Measurements from ENCODE around the gene IGF1R.

IGF1R gene

DNA sequence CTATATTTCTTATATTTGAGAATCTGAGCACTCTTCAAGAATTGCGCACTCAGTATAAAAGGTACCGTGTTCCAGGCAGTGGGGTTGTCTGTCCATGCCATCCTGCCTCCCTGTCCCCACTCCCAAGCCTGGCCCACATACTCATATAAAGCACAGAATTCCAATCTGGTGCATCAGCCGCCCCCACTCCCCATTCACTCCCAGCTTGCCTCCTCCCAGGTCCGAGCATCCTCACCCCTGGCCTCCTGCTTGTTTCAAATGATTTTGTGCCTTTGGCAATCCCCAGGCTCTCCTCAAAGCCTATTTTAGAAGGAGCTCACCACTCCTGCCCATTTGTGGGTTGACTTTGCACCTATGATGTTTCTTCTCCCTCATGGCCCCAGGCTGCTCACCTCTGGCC lies 22.2 kb upstream of the IGF1R start:
- Histone ChIP-seq H3K4me2 (ENCODE audit: low read depth, low read length, poor library complexity, severe bottlenecking) (no peak overlapping the region), H3F3A (ENCODE audit: insufficient read depth) (no peaks in the 10 kb centered on the region), H3K27ac (ENCODE audit: low read depth, low read length) (no peak overlapping the region), H3K27me3 (ENCODE audit: low read length) (no peaks in the 10 kb centered on the region), H3K9me3 (ENCODE audit: insufficient read depth, low read length) (no peaks in the 10 kb centered on the region), H3K79me2 (ENCODE audit: insufficient read depth, low read length) (no peaks in the 10 kb centered on the region), H2AFZ (ENCODE audit: low read depth, low read length, severe bottlenecking) (no peak overlapping the region), H3K36me3 (ENCODE audit: low read length) (no peaks in the 10 kb centered on the region), H3K4me3 (ENCODE audit: insufficient read depth, low read length, poor library complexity, severe bottlenecking) (no peak overlapping the region), H4K20me1 (ENCODE audit: low read depth, low read length) (0 out of 2 replicates have a peak, but pooled peaks cover 4% of the 10 kb centered on the region), H3K9ac (ENCODE audit: low read length) (no peak overlapping the region), H3K9me2 (replicated peaks; ENCODE audit: insufficient read depth, low read length) (no peaks in the 10 kb centered on the region)
- TF ChIP-seq, protein P1, sequence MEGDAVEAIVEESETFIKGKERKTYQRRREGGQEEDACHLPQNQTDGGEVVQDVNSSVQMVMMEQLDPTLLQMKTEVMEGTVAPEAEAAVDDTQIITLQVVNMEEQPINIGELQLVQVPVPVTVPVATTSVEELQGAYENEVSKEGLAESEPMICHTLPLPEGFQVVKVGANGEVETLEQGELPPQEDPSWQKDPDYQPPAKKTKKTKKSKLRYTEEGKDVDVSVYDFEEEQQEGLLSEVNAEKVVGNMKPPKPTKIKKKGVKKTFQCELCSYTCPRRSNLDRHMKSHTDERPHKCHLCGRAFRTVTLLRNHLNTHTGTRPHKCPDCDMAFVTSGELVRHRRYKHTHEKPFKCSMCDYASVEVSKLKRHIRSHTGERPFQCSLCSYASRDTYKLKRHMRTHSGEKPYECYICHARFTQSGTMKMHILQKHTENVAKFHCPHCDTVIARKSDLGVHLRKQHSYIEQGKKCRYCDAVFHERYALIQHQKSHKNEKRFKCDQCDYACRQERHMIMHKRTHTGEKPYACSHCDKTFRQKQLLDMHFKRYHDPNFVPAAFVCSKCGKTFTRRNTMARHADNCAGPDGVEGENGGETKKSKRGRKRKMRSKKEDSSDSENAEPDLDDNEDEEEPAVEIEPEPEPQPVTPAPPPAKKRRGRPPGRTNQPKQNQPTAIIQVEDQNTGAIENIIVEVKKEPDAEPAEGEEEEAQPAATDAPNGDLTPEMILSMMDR (IDR thresholded peaks at IDR 0.05; ENCODE audit: insufficient read depth, low read length, poor library complexity, severe bottlenecking) = no peak
- no peak for TF ChIP-seq EZH2phosphoT487 (conservative IDR thresholded peaks at IDR 0.05; ENCODE audit: low read length)

DNA sequence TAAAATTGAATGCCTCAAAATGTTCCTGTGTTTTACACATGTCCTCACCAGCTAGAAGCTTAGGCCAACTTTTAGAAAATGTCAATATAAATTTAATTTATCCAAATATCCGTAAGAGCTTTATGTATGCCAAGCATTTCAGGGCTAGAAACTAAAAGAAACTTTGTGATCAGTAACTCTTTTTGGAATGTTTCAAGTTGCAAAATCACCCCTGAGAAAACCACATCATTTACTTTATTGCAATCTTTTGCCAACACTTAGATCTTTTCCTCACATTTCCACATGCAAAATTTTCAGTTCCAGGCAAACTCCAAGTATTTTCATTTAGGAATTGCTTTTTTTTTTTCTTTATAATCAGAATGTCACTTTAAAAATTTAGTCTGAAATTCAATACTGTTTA lies 20.1 kb upstream of the IGF1R start:
- no peaks in the 10 kb centered on the region for H4K20me1 ChIP-seq (ENCODE audit: low read depth, low read length)
- no peak for TF ChIP-seq EZH2phosphoT487 (conservative IDR thresholded peaks at IDR 0.05; ENCODE audit: low read length)
- TF ChIP-seq, protein P1 (IDR thresholded peaks at IDR 0.05; ENCODE audit: insufficient read depth, low read length, poor library complexity, severe bottlenecking) = no peak
- H3K4me2 ChIP-seq (ENCODE audit: low read depth, low read length, poor library complexity, severe bottlenecking) = no peak overlapping the region
- H3K36me3 ChIP-seq (ENCODE audit: low read length) = no peaks in the 10 kb centered on the region
- H3F3A ChIP-seq (ENCODE audit: insufficient read depth) = no peaks in the 10 kb centered on the region
- H3K9me2 ChIP-seq (replicated peaks; ENCODE audit: insufficient read depth, low read length) = no peaks in the 10 kb centered on the region
- H2AFZ ChIP-seq (ENCODE audit: low read depth, low read length, severe bottlenecking) = no peak overlapping the region
- no peak overlapping the region for H3K9ac ChIP-seq (ENCODE audit: low read length)
- H3K4me3 ChIP-seq (ENCODE audit: insufficient read depth, low read length, poor library complexity, severe bottlenecking) = no peak overlapping the region
- H3K27me3 ChIP-seq (ENCODE audit: low read length) = no peaks in the 10 kb centered on the region
- no peaks in the 10 kb centered on the region for H3K9me3 ChIP-seq (ENCODE audit: insufficient read depth, low read length)
- no peak overlapping the region for H3K27ac ChIP-seq (ENCODE audit: low read depth, low read length)
- no peaks in the 10 kb centered on the region for H3K79me2 ChIP-seq (ENCODE audit: insufficient read depth, low read length)

DNA sequence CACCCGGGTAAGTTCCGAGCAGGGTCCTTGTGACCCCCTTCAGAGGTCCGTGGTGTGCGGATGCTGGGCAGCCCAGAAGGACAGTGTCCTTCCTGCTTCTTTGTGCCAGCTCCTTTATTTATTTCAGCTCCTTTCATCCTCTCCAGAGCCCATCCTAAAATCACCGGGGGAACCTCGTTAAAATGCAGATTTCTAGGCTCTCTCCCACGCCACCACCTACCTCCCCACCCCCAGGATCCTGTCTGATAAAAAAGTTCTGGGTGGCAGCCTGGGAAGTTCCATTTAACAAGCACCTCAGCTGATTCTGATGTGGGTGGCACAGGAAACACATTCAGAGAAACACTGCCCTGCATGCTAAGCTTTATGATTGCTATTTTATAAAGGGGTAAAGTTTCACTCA lies 12.5 kb upstream of the IGF1R start:
- no peaks in the 10 kb centered on the region for H4K20me1 ChIP-seq (ENCODE audit: low read depth, low read length)
- H3K9me2 ChIP-seq (replicated peaks; ENCODE audit: insufficient read depth, low read length) = no peaks in the 10 kb centered on the region
- no peaks in the 10 kb centered on the region for H3K36me3 ChIP-seq (ENCODE audit: low read length)
- H3K4me2 ChIP-seq (ENCODE audit: low read depth, low read length, poor library complexity, severe bottlenecking) = no peak overlapping the region
- H3K79me2 ChIP-seq (ENCODE audit: insufficient read depth, low read length) = no peaks in the 10 kb centered on the region
- TF ChIP-seq EZH2phosphoT487 (conservative IDR thresholded peaks at IDR 0.05; ENCODE audit: low read length) = no peak
- TF ChIP-seq, protein P1 (IDR thresholded peaks at IDR 0.05; ENCODE audit: insufficient read depth, low read length, poor library complexity, severe bottlenecking) = no peak
- H3K27me3 ChIP-seq (ENCODE audit: low read length) = no peaks in the 10 kb centered on the region
- no peak overlapping the region for H3K4me3 ChIP-seq (ENCODE audit: insufficient read depth, low read length, poor library complexity, severe bottlenecking)
- no peak overlapping the region for H2AFZ ChIP-seq (ENCODE audit: low read depth, low read length, severe bottlenecking)
- no peaks in the 10 kb centered on the region for H3K9me3 ChIP-seq (ENCODE audit: insufficient read depth, low read length)
- H3K27ac ChIP-seq (ENCODE audit: low read depth, low read length) = no peak overlapping the region
- H3K9ac ChIP-seq (ENCODE audit: low read length) = no peak overlapping the region
- H3F3A ChIP-seq (ENCODE audit: insufficient read depth) = no peaks in the 10 kb centered on the region
